ENCODE measurements around the gene SPIB.

The SPIB gene

DNA sequence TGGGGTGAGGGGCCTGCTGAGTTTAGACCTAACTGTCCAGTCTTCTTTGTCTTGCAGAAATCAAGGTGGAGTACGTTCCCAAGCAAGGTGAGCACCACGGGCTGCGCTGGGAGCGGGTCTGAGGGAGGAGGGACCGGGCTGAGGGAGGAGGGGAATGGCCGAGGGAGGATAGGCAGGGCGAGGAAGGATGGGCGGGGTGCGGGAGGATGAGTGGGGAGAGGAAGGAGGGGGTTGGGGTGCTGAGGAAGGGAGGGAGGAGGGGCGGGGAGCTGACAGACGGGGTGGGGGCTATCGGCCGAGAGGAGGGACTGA, 32.4 kb downstream of the SPIB start:
- no peak for FAIRE-seq
- TF ChIP-seq TAF1 (IDR thresholded peaks at IDR 0.05; ENCODE audit: low read depth, low read length) (no peak), POU2F2 (IDR thresholded peaks at IDR 0.05; ENCODE audit: low read depth, low read length) (no peak), POLR2A (IDR thresholded peaks at IDR 0.05; ENCODE audit: low read depth, low read length) (no peak), PAX5 (IDR thresholded peaks at IDR 0.05; ENCODE audit: insufficient read depth, low read length, severe bottlenecking) (no peak), POLR2AphosphoS5 (IDR thresholded peaks at IDR 0.05; ENCODE audit: low read depth, low read length) (no peak), SPI1 (IDR thresholded peaks at IDR 0.05; ENCODE audit: low read depth, low read length) (no peak)
- no peak for DNase-seq (ENCODE audit: insufficient read length, low spot score)

DNA sequence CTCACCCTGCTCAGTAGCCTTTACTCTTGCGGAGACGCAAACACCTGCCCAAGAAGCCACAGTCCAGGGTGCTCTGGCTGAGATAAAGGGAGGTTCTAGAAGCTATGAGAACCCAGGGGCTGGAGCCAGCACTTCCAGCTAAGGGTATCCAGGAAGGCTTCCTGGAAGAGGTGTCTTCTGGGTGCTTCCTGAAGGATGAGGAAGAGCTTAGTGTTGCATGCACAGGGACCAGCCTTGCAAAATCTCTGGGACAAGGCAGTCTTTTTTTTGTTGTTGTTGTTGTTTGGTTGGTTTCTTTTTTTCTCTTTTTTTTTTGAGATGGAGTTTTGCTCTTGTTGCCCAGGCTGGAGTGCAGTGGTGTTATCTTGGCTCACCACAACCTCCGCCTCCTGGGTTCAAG, 34.5 kb downstream of the SPIB start:
- no peak for FAIRE-seq
- no peak for DNase-seq (ENCODE audit: insufficient read length, low spot score)
- TF ChIP-seq POLR2A (IDR thresholded peaks at IDR 0.05; ENCODE audit: low read depth, low read length) (no peak), SPI1 (IDR thresholded peaks at IDR 0.05; ENCODE audit: low read depth, low read length) (no peak)

DNA sequence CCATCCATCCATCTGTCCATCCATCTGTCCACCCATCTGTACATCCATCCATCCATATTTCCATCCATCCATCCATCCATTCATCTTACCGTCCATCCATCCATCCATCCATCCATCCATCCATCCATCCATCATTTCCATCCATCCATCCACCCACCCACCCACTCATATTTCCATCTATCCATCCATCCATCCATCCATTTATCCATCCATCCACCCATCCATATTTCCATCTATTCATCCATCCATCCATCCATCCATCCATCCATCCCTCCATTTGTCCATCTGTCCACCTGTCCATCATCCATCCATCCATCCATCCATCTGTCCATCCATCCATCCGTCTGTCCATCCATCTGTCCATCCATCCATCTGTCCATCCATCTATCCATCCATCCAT, 37.3 kb downstream of the SPIB start:
- no peak for FAIRE-seq
- TF ChIP-seq SPI1 (IDR thresholded peaks at IDR 0.05; ENCODE audit: low read depth, low read length) (no peak), POLR2A (IDR thresholded peaks at IDR 0.05; ENCODE audit: low read depth, low read length) (no peak), POU2F2 (IDR thresholded peaks at IDR 0.05; ENCODE audit: low read depth, low read length) (no peak), TAF1 (IDR thresholded peaks at IDR 0.05; ENCODE audit: low read depth, low read length) (no peak), POLR2AphosphoS5 (IDR thresholded peaks at IDR 0.05; ENCODE audit: low read depth, low read length) (no peak), PAX5 (IDR thresholded peaks at IDR 0.05; ENCODE audit: insufficient read depth, low read length, severe bottlenecking) (no peak)

DNA sequence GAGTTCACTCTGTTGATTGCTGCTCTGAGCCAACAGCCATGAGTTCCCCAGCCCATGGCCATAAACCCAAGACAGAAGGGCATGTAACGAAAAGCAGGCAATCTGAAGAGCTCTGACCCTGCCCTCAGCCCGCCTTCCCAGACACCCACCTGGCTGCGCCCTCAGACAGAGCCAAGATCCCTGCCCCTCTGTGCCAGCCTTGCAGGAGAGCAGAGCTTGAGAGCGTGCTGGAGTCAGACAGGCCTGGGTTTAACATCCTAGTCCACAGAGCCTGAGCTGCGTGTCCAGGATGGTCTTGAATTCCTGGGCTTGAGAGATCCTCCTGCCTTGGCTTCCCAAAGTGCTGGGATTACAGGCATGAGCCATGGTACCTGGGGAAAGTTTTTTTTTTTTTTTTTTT, 38.6 kb downstream of the SPIB start:
- TF ChIP-seq TAF1 (IDR thresholded peaks at IDR 0.05; ENCODE audit: low read depth, low read length) (no peak), POU2F2 (IDR thresholded peaks at IDR 0.05; ENCODE audit: low read depth, low read length) (no peak), SPI1 (IDR thresholded peaks at IDR 0.05; ENCODE audit: low read depth, low read length) (no peak), POLR2AphosphoS5 (IDR thresholded peaks at IDR 0.05; ENCODE audit: low read depth, low read length) (no peak), PAX5 (IDR thresholded peaks at IDR 0.05; ENCODE audit: insufficient read depth, low read length, severe bottlenecking) (no peak), POLR2A (IDR thresholded peaks at IDR 0.05; ENCODE audit: low read depth, low read length) (no peak)
- FAIRE-seq, result no peak
- no peak for DNase-seq (ENCODE audit: insufficient read length, low spot score)

More for the DNA sequence above, 37.3 kb downstream of the SPIB start:
- no peak for DNase-seq (ENCODE audit: insufficient read length, low spot score)

DNA sequence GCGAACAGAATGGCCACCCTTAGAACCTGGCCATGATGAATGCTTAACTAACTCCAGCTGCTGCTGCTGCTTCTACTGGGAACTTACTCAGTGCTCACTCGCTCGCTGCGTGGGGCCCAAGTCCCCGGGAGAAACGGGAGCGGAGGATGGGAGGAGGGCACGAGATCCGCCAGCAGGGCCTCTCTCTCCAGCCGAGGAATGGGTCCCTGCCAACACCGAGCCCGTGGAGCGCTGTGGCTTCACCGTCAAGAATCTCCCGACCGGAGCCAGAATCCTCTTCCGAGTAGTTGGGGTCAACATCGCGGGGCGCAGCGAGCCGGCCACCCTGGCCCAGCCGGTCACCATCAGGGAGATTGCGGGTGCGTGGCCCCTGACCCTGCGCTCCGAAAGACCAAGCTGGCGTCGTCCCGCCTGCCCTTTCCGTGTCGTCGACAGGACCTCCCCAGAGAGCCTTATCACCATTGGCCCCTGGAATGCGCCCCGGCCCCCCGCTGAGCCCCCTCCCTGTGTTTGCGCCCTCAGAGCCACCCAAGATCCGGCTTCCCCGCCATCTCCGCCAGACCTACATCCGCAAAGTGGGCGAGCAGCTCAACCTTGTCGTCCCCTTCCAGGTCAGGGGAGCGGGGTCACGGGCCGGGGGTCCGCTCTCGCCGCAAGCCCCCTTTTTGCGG, 39.8 kb downstream of the SPIB start:
- FAIRE-seq (no peak), DNase-seq (ENCODE audit: insufficient read length, low spot score) (no peak)
- no peak for TF ChIP-seq POLR2A (IDR thresholded peaks at IDR 0.05; ENCODE audit: low read depth, low read length)
- no peak for TF ChIP-seq PAX5 (IDR thresholded peaks at IDR 0.05; ENCODE audit: insufficient read depth, low read length, severe bottlenecking)
- no peak for TF ChIP-seq POU2F2 (IDR thresholded peaks at IDR 0.05; ENCODE audit: low read depth, low read length)
- TF ChIP-seq TAF1 (IDR thresholded peaks at IDR 0.05; ENCODE audit: low read depth, low read length), result no peak
- TF ChIP-seq POLR2AphosphoS5 (IDR thresholded peaks at IDR 0.05; ENCODE audit: low read depth, low read length), result no peak
- TF ChIP-seq SPI1 (IDR thresholded peaks at IDR 0.05; ENCODE audit: low read depth, low read length), result no peak

DNA sequence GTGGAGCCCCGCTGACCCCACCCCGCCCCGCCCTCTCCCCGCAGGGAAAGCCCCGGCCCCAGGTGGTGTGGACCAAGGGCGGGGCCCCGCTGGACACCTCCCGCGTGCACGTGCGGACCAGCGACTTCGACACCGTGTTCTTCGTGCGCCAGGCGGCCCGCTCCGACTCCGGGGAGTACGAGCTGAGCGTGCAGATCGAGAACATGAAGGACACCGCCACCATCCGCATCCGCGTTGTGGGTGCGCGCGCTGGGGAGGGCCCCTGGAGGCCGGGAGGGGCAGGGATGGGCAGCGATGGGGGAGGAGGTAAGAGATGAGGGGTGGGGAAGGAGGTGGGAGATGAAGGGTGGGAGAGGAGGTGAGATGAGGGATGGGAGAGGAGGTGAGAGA, 40.3 kb downstream of the SPIB start:
- no peak for FAIRE-seq
- TF ChIP-seq POU2F2 (IDR thresholded peaks at IDR 0.05; ENCODE audit: low read depth, low read length), result no peak
- no peak for TF ChIP-seq POLR2AphosphoS5 (IDR thresholded peaks at IDR 0.05; ENCODE audit: low read depth, low read length)
- no peak for TF ChIP-seq POLR2A (IDR thresholded peaks at IDR 0.05; ENCODE audit: low read depth, low read length)
- no peak for TF ChIP-seq TAF1 (IDR thresholded peaks at IDR 0.05; ENCODE audit: low read depth, low read length)
- no peak for TF ChIP-seq PAX5 (IDR thresholded peaks at IDR 0.05; ENCODE audit: insufficient read depth, low read length, severe bottlenecking)
- TF ChIP-seq SPI1 (IDR thresholded peaks at IDR 0.05; ENCODE audit: low read depth, low read length), result no peak
- DNase-seq (ENCODE audit: insufficient read length, low spot score), result no peak

DNA sequence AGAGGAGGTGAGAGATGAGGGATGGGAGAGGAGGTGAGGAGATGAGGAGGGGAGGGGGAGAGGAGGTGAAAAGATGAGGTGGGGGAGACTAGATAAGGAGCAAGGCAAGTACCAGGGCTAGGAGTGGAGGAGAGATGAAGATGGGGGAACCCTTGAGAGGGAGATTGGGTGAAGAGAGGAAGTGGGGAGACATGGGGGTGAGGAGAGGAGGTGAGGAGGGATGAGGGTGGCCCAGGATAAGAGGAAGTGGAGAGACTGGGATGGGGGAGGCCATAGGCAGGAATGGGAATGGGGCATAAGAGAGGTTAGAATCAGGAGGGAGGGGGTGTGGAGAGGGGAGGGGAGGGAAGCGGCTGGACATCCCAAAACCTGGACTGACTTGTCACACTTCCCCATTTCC, 40.9 kb downstream of the SPIB start:
- FAIRE-seq, result no peak
- no peak for DNase-seq (ENCODE audit: insufficient read length, low spot score)
- 0 out of 2 replicates have a peak, but pooled peaks have one; percentile 36 for TF ChIP-seq SPI1 (IDR thresholded peaks at IDR 0.05; ENCODE audit: low read depth, low read length)
- TF ChIP-seq TAF1 (IDR thresholded peaks at IDR 0.05; ENCODE audit: low read depth, low read length), result no peak
- no peak for TF ChIP-seq PAX5 (IDR thresholded peaks at IDR 0.05; ENCODE audit: insufficient read depth, low read length, severe bottlenecking)
- no peak for TF ChIP-seq POLR2AphosphoS5 (IDR thresholded peaks at IDR 0.05; ENCODE audit: low read depth, low read length)
- no peak for TF ChIP-seq POLR2A (IDR thresholded peaks at IDR 0.05; ENCODE audit: low read depth, low read length)
- no peak for TF ChIP-seq POU2F2 (IDR thresholded peaks at IDR 0.05; ENCODE audit: low read depth, low read length)

DNA sequence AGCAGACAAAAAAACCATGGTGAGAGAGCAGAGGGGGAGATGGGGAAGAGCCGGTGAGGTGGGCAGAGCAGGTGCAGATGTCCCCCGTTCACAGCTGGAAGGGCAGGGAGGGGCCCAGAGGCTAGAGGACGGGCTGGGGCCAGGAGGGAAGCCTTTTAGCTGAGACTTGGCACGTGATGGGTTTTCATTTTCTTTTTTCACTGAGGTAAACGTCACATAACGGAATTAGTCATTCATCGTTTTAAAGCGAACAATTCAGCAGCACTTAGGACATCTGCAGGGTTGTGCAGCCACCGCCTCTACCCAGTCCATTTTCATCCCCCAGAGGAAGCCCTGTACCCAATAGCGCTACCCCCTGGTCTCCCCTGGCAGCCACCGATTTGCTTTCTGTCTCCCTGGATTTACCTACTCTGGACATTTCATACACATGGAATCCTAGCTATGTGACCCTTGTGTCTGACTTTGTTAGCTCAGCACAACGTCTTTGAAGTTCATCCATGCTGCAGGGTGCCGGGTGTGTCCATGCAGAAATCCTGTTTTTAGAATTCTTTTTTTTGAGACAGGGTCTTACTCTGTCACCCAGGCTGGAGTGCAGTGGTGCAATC, 41.5 kb downstream of the SPIB start:
- TF ChIP-seq POLR2AphosphoS5 (IDR thresholded peaks at IDR 0.05; ENCODE audit: low read depth, low read length) (no peak), SPI1 (IDR thresholded peaks at IDR 0.05; ENCODE audit: low read depth, low read length) (0 out of 2 replicates have a peak, but pooled peaks have one; percentile 1), PAX5 (IDR thresholded peaks at IDR 0.05; ENCODE audit: insufficient read depth, low read length, severe bottlenecking) (no peak), POLR2A (IDR thresholded peaks at IDR 0.05; ENCODE audit: low read depth, low read length) (no peak)
- DNase-seq (ENCODE audit: insufficient read length, low spot score), result peak; percentile 84
- FAIRE-seq, result peak; percentile 78

DNA sequence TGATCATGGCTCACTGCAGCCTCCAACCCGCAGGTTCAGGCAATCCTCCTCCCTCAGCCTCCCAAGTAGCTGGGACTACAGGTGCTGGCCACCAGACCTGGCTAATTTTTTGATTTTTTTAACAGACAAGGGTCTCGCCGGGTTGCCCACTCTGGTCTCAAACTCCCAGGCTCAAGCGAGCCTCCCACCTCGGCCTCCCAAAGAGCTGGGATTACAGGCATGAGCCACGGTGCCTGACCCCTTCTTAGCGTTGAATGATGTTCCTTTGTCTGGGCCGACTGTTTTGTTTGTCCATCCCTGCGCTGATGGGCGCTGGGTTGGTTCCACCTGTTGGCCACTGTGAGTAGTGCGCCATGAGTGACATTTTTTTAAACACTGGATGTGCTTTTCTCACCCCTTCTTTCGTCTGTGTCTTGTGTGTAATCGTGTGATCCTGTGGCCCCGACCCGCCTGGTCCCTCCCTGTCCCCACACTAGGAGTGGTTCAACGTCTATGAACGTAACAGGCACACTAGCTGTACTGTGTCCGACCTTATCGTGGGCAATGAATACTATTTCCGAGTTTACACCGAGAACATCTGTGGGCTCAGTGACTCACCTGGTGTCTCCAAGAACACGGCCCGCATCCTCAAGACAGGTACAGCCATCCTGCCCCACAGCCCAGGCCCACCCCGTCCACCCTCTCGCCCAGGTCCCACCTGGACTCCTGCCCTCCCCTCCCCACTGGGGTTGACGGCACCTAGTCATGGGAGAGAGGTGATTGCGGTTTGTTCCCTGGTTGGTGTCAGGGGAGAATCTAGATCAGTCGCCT, 42.5 kb downstream of the SPIB start:
- TF ChIP-seq PAX5 (IDR thresholded peaks at IDR 0.05; ENCODE audit: insufficient read depth, low read length, severe bottlenecking), result no peak
- TF ChIP-seq POU2F2 (IDR thresholded peaks at IDR 0.05; ENCODE audit: low read depth, low read length), result no peak
- FAIRE-seq, result peak; percentile 95
- peak; percentile 85 for DNase-seq (ENCODE audit: insufficient read length, low spot score)

All from GM12891 (cell line).